Measurements from ENCODE around the gene TMIE. TPM values are rescaled to one million over a fixed set of nuclear protein-coding genes. Genes with fewer than 3 reads are reported as not detected.
A peak's percentile ranks its signal among the peaks of the same experiment; 100 is the strongest.

Gene TMIE
- total and polyA plus RNA-seq, 2 of the 4 experiments (the other 2 are of a cell fraction) = 0.12 TPM; not detected in 1

DNA sequence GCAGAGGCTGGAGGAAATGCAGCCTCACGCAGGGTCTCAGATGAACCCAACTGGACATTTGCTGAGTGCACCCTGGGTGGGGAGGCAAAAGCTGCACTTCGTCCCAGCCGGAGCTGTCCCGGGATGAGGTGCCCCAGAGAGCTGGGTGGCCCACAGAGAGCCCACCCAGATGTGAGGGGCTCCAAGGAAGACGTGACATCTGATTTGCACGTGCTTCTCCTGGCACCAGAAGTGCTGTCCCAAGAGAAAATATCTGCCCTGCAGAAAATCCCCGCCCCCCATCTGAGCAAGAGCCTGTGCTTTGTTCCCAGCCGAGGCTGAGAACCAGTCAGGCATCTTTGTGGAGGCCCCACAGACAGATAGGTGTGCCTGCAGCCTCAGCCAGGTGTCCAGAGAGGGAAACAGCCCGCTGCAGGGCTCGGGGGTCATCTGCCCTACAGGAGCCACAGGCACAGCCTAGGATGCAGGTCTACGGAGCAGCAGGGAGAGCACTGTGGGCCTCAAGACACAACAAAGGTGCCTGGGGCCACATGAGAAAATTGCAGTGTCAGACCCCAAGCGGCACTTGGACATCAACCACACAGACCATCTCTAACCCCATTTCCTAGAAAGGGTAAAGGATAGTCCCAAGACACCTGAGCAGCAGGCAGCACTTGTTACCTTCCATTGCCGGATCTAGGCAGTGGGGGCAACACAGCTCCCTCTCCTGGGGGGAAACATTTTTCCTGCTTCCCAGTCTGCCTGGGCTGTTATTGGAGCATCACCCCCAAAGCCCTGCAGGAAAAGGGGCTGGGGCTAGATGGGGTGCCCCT lies 5.8 kb downstream of the TMIE start:
- dilution Hi-C loops (cut with HindIII; ENCODE audit: low sequenced_read_pairs, unreplicated experiment) = no loop called here
- intact Hi-C loops (cut with micrococcal nuclease) = no loop called here
- H2BK20ac ChIP-seq (ENCODE audit: low read depth, low read length) = no peak overlapping the region
- in situ Hi-C loops (cut with MboI; ENCODE audit: low sequenced_read_pairs) = loop anchor here (25.0 kb wide), 1 partner anchor 655 kb away; no protein-coding TSS in a partner anchor
- H3K9me1 ChIP-seq (ENCODE audit: insufficient read depth, low read length) = no peaks in the 10 kb centered on the region; the same call in 1 of the 2 replicates
- no peak overlapping the region for H4K5ac ChIP-seq (ENCODE audit: low read depth, low read length)
- H3K23ac ChIP-seq (ENCODE audit: low read depth, low read length) = no peak overlapping the region
- H2AK5ac ChIP-seq (ENCODE audit: low read depth, low read length) = no peak overlapping the region
- DNase-seq (no peak), ATAC-seq (ENCODE audit: low read depth) (no peak)
- H3K79me1 ChIP-seq (ENCODE audit: low read depth in 1 of 2, low read length in 2 of 2) = no peaks in the 10 kb centered on the region
- peaks cover 3% of the 10 kb centered on the region; the same call in 1 of the 2 replicates for H3K4me1 ChIP-seq (ENCODE audit: control insufficient read depth, insufficient read depth, low read length)
- H3K36me3 ChIP-seq (ENCODE audit: control insufficient read depth, insufficient read depth, low read length) = no peaks in the 10 kb centered on the region
- no peak overlapping the region for H2AK9ac ChIP-seq (replicated peaks; ENCODE audit: low read depth, low read length, poor library complexity)
- no peak overlapping the region for H3K18ac ChIP-seq (ENCODE audit: low read depth, low read length)
- H3K27me3 ChIP-seq (ENCODE audit: control insufficient read depth, insufficient read depth, low read length) = peaks cover 25% of the 10 kb centered on the region
- H4K91ac ChIP-seq (ENCODE audit: insufficient read depth, low read depth, low read length) = no peak overlapping the region
- POLR2A ChIA-PET (ENCODE audit: unreplicated experiment) = no interaction called here
- no peaks in the 10 kb centered on the region for H3K9me3 ChIP-seq (ENCODE audit: control insufficient read depth, insufficient read depth, low read length)
- CTCF ChIA-PET = interaction anchor here (1.9 kb wide), 1 partner anchor 188 kb away, joined by 6 read pairs; no protein-coding TSS in a partner anchor
- H3K56ac ChIP-seq (ENCODE audit: extremely low read depth, insufficient read depth, low read length) = no peak overlapping the region
- no peak overlapping the region for H2BK120ac ChIP-seq (ENCODE audit: low read depth, low read length)
- no peak overlapping the region for H2BK15ac ChIP-seq (ENCODE audit: low read depth, low read length)
- BruUV-seq (replicated peaks) = no TSS peak
- H3K4me2 ChIP-seq (ENCODE audit: low read depth, low read length) = no peak overlapping the region
- H3K14ac ChIP-seq (replicated peaks; ENCODE audit: low read depth, low read length) = no peak overlapping the region
- H3K9ac ChIP-seq (ENCODE audit: low read depth, low read length) = no peak overlapping the region
- WGBS, 2 experiments (ENCODE audit: extremely low coverage in 2 of 2, insufficient read length in 1 of 2) = 49% methylated on average over 8 of the region's 13 CpGs; no CpG with 5 or more reads in 1 of the 2 experiments
- H4K8ac ChIP-seq (ENCODE audit: low read depth in 2 of 2, low read length in 2 of 2) = no peak overlapping the region
- peak overlapping the region; percentile 43 for H2AFZ ChIP-seq (replicated peaks; ENCODE audit: low read length, poor library complexity)
- H3K27ac ChIP-seq (ENCODE audit: insufficient read depth, low read length) = no peak overlapping the region
- no peak overlapping the region for H2BK5ac ChIP-seq (ENCODE audit: low read depth, low read length, poor library complexity, severe bottlenecking)
- peaks cover 3% of the 10 kb centered on the region; the same call in 1 of the 2 replicates for H4K20me1 ChIP-seq (ENCODE audit: insufficient read depth, low read length)
- no peak overlapping the region for H3K4ac ChIP-seq (ENCODE audit: low read depth, low read length)
- no peak overlapping the region for H3K4me3 ChIP-seq (ENCODE audit: insufficient read depth, low read depth, low read length)
- TF ChIP-seq SMC3 (IDR thresholded peaks at IDR 0.05; ENCODE audit: low read depth, low read length) = no peak
- TF ChIP-seq, protein P1, sequence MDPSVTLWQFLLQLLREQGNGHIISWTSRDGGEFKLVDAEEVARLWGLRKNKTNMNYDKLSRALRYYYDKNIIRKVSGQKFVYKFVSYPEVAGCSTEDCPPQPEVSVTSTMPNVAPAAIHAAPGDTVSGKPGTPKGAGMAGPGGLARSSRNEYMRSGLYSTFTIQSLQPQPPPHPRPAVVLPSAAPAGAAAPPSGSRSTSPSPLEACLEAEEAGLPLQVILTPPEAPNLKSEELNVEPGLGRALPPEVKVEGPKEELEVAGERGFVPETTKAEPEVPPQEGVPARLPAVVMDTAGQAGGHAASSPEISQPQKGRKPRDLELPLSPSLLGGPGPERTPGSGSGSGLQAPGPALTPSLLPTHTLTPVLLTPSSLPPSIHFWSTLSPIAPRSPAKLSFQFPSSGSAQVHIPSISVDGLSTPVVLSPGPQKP (IDR thresholded peaks at IDR 0.05; ENCODE audit: borderline replicate concordance, low read depth, low read length) = no peak
- TF ChIP-seq RAD21 (IDR thresholded peaks at IDR 0.05; ENCODE audit: low read length) = no peak
- TF ChIP-seq MAFK (IDR thresholded peaks at IDR 0.05; ENCODE audit: low read depth, low read length) = no peak
- no peak for TF ChIP-seq BHLHE40 (IDR thresholded peaks at IDR 0.05; ENCODE audit: low read depth, low read length)
- no peak for TF ChIP-seq POLR2A (IDR thresholded peaks at IDR 0.05; ENCODE audit: low read depth, low read length)
- TF ChIP-seq CHD1 (IDR thresholded peaks at IDR 0.05; ENCODE audit: low read depth, low read length) = no peak
- no peak for TF ChIP-seq FOS (IDR thresholded peaks at IDR 0.05; ENCODE audit: low read depth, low read length)
- TF ChIP-seq, protein P2, sequence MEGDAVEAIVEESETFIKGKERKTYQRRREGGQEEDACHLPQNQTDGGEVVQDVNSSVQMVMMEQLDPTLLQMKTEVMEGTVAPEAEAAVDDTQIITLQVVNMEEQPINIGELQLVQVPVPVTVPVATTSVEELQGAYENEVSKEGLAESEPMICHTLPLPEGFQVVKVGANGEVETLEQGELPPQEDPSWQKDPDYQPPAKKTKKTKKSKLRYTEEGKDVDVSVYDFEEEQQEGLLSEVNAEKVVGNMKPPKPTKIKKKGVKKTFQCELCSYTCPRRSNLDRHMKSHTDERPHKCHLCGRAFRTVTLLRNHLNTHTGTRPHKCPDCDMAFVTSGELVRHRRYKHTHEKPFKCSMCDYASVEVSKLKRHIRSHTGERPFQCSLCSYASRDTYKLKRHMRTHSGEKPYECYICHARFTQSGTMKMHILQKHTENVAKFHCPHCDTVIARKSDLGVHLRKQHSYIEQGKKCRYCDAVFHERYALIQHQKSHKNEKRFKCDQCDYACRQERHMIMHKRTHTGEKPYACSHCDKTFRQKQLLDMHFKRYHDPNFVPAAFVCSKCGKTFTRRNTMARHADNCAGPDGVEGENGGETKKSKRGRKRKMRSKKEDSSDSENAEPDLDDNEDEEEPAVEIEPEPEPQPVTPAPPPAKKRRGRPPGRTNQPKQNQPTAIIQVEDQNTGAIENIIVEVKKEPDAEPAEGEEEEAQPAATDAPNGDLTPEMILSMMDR (conservative IDR thresholded peaks at IDR 0.05; ENCODE audit: low read depth, low read length) = no peak
- no peak for TF ChIP-seq RCOR1 (IDR thresholded peaks at IDR 0.05; ENCODE audit: insufficient replicate concordance, low read length)
- TF ChIP-seq MAZ (IDR thresholded peaks at IDR 0.05; ENCODE audit: borderline replicate concordance, low read depth, low read length) = no peak
- no peak for TF ChIP-seq CEBPB (IDR thresholded peaks at IDR 0.05; ENCODE audit: low read depth, low read length)
- no peak for TF ChIP-seq NFE2L2 (IDR thresholded peaks at IDR 0.05; ENCODE audit: low read depth, low read length)
- TF ChIP-seq, protein P3, sequence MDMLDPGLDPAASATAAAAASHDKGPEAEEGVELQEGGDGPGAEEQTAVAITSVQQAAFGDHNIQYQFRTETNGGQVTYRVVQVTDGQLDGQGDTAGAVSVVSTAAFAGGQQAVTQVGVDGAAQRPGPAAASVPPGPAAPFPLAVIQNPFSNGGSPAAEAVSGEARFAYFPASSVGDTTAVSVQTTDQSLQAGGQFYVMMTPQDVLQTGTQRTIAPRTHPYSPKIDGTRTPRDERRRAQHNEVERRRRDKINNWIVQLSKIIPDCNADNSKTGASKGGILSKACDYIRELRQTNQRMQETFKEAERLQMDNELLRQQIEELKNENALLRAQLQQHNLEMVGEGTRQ (IDR thresholded peaks at IDR 0.05; ENCODE audit: low read depth, low read length) = no peak
- TF ChIP-seq RFX5 (IDR thresholded peaks at IDR 0.05; ENCODE audit: low read depth, low read length) = no peak

Data from IMR-90 (cell line).